Activated CD4-positive, CD25-positive, alpha-beta regulatory T cell (primary cell): Measurements from ENCODE around the gene MED27.
"Not testable (repeated sequence)": the region's sequence is repeated elsewhere in the genome, so short reads cannot be mapped to it uniquely, and the experiment has no call there.

Experiments used
- DNase-seq, 4 experiments: peaks; one replicate each; lab custom pipeline; 2025; lab: John Stamatoyannopoulos, UW

MED27 gene

GRCh38 chr9:131963072-131964030 lies 116.3 kb downstream of the MED27 start:
- no peak for DNase-seq

DNA sequence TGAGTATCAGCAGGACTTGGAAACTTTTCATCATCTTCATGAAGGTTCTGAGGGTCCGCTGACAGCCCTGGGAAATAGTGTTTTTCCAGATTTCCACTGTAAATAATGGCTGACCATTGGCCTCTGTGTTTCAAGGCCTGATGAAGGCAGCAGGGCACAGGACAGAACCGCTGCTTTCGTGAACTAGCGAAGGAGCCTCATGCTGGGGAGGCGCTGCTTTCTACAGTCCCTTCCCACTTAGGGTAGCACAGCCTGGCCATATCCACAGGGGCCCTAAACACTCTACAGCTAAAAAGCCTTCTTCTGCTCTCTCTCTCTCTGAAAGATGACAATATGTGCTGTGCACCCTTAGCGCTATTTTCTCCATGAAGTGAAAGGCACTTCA lies 118.2 kb downstream of the MED27 start:
- DNase-seq = no peak

DNA sequence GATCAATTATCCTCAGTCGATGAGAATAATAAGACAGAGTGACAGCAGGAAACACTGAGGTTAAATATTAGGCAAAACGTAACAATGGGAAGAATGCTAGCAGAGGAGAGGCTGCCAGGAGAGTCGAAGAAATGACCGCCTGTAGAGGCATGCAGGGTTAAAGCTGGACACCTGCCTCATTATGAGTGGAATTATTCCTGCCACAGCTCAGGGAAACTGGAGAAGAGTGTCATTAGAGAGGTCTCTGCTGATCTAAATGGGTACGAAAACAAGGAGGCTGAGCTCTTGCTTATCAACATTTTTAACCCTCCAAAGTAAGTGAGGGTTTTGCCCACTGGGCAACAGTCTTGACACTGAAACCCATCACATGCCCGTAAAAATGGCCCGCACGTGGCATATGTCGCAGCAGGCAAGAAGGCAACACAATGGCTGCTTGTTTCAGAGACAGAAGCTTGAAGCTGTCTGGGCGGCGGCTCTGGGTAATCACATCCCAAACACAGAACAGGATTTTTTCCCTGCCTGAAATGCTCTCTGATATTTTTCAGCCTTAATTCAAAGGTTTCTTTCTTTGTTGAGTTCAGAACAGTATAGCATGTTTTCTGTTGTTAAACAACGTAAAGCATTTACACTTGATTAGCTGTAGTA lies 118.7 kb downstream of the MED27 start:
- DNase-seq = no peak

DNA sequence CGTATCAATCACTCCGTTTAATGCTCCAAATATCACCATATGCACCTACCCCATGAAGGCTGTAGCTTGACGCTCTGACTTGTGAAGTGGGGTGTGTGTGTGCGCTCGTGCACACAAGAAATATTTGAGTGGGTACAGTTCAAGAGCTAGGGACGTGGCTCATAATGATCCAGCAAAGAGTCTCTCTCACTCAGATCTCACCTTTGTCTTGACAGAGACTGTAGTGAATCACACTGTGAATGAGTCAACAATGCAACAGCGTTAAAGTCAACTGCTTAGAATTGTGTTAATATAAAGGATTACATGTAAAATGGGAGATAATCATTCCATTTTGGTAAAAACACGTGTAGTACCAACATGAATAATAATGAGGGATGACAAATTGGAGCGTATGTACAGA lies 119.4 kb downstream of the MED27 start:
- no peak for DNase-seq

DNA sequence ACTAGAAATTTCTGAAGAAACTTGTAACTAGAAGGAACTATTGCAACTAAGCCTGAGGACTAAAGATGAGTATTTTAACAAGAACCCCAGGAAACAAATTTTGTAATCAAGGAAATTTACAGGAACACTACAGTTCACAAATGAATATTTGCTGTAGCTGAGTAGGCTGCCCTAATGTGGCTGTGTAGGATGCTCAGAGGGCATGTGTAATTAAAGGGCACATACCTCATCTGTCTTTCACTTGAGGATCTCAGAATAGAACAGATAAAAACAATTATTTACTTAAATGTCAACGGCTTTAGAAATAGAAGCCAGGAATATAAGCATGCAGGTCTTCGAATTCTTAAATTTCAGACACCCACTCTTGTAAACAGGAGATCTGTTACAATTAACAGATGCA lies 119.8 kb downstream of the MED27 start:
- DNase-seq = no peak

DNA sequence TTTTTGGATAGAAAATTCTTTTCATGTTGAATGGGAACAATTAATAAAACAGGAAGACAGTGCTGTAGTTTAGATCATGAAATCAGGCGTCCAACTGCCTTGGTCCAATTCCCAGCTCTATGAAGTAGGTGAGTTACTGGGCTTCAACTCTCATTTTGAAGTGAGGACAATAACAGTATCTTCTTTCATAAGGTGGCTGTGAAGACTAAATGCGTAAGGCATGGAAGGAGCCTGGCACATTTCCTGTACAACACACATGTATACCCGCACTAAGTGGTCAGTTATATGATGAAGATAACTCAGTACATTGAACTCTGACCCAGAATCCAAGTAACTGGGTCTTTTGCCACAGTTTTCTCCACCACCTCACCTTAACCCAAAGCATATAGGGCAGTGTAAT lies 120.6 kb downstream of the MED27 start:
- DNase-seq = no peak

- no peak for DNase-seq
Measured at GRCh38 chr9:131954299-131954698, 125.4 kb downstream of the MED27 start.

GRCh38 chr9:131951905-131952304 lies 127.8 kb downstream of the MED27 start:
- DNase-seq = no peak

DNA sequence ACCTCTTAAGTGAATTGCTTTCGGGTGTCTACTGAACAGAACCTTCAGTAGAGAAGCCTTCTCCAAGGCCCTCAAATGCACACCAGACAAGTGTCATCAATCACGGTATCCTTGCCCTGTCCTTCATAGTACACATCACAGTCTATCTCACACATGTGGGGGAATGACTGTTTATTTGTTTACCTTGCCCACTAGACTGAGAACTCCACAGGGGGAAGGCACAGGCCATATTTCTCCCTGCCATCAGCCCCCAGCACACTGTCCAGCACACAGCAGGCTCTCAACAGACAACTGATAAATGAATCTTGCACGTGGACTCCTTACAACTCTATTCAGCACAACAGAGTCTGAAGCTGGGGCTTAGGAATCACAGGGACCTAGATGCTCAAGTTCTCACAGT lies 128.5 kb downstream of the MED27 start:
- DNase-seq = no peak

DNA sequence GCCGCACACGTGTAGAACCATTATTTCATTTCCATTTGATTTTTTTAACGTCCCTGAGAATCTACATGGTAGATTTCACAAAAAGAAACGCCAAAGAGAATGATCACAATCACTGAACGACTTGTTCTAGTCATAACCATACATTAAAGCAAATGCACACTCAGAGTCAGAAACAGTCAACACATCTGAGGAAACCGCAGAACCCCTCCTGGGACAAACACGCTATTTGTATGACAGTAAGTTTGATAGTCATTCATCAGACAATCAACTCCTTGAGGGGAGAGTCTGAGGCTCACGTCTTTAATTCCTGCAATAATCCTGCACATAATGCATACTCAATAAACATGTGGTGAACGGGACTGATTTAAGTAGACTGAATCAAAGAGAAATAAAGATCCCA lies 129.2 kb downstream of the MED27 start:
- no peak for DNase-seq

GRCh38 chr9:131946180-131946579 lies 133.5 kb downstream of the MED27 start:
- no peak for DNase-seq

DNA sequence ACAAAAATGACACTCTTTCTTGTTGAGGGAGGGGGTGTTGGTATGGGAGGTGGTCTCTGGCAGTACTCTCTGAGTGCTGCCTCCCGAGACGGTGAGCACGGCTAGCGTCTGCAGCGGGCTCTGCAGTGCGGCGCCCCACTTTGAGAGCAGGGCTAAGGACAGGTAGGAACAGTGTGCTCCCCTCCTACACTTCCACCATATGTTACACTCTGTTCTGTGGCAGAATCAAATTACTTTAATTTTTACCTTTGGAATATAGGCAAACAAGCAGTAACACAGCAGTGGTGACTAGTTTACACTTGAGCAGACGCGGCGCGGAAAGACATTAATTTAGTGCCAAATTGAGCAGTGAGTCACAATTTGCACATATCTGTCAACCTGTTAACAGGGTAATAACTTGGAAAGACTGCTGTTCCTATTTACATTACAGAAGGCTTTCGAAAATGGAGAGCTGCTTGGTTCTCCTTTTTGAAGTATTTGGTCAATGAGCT lies 136.3 kb downstream of the MED27 start:
- no peak for DNase-seq

GRCh38 chr9:131942146-131942720 lies 137.4 kb downstream of the MED27 start:
- DNase-seq = no peak

GRCh38 chr9:131937451-131937850 lies 142.2 kb downstream of the MED27 start:
- no peak for DNase-seq

DNA sequence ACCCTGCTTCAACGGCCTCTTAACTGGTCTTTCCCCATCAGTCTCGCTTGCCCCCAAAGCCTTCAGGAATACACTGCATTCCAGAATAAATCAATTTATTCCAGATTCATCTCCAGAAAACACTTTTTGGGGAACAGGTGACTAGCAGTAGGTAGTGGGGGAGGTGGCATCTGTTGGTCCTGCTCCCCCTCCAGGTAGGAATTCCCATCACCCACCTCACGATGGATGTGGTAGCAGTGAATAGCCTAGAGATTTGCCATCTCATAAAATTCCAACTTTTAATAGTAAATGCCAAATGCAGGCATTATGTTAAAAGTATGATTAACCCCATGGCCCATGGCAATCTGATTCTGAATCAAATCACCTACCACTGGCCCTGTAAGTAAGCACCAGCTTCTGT lies 142.7 kb downstream of the MED27 start:
- DNase-seq = no peak

- DNase-seq = no peak
Measured at GRCh38 chr9:131934673-131935072, 145.0 kb downstream of the MED27 start.

DNA sequence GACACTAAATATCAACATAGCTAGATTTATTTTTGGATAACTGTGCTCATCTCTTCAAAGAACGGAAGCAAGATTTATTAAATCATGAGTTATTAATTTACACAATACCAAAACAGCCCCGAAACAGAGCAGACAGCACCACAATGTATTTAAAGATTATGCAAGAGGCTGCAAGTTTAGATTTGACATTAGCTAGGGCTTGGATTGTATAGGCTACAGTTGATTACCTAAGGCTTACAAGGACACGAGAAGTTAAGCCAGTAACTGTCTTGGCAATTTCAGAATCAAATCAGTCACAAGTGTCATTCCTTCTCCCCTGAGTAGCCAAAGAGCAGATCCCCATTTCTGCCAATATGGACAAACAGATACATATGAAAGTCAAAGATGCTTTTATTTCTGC lies 152.6 kb downstream of the MED27 start:
- no peak for DNase-seq

- no peak for DNase-seq
Measured at GRCh38 chr9:131926360-131926922, 153.2 kb downstream of the MED27 start.

DNA sequence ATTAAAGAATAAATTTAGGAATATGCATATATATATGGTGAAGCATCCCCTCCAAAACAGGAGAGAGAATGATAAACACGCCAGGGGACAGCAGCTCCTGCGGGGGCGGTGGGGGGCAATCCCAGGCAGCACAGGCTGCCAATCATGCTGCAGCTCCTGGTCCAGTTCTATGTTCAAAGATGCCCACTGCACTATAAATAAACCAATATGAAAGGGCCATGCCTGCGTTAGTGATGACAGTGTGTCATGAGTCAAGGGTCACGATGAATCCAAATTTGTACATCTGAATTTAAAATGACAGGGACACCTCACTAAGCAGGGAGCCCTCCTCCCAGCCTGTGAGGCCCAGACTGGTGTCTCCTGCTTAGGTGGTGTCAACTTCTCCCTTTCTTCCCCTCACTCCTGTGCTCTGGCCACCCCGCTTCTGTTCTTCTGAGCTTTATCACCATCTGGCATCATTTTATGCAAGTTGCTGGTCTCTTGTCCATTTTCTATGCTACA lies 153.9 kb downstream of the MED27 start:
- DNase-seq = no peak

- no peak for DNase-seq
Measured at GRCh38 chr9:131923766-131924165, 155.9 kb downstream of the MED27 start.

- DNase-seq = no peak
Measured at GRCh38 chr9:131923132-131923671, 156.5 kb downstream of the MED27 start.

DNA sequence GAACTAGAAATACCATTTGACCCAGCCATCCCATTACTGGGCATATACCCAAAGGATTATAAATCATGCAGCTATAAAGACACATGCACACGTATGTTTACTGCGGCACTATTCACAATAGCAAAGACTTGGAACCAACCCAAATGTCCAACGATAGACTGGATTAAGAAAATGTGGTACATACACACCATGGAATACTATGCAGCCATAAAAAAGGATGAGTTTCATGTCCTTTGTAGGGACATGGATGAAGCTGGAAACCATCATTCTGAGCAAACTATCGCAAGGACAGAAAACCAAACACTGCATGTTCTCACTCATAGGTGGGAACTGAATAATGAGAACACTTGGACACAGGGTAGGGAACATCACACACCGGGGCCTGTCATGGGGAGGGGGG lies 158.0 kb downstream of the MED27 start:
- DNase-seq = not testable (repeated sequence)
